HG02884 (cell line): ENCODE measurements around the gene MINDY4.

Experiments
- ATAC-seq: cut with Tn5 transposase; IDR thresholded peaks from one replicate; pipeline ENCODE4 v1.9.1; 2021; ENCODE audit warnings: mild to moderate bottlenecking, moderate library complexity; ENCODE audit not compliant: unreplicated experiment

MINDY4 gene

GRCh38 chr7:30741289-30741688 is 29.9 kb upstream of the MINDY4 start:
- ATAC-seq = no peak

- no peak for ATAC-seq
Measured at GRCh38 chr7:30743371-30744074, 27.7 kb upstream of the MINDY4 start.

DNA sequence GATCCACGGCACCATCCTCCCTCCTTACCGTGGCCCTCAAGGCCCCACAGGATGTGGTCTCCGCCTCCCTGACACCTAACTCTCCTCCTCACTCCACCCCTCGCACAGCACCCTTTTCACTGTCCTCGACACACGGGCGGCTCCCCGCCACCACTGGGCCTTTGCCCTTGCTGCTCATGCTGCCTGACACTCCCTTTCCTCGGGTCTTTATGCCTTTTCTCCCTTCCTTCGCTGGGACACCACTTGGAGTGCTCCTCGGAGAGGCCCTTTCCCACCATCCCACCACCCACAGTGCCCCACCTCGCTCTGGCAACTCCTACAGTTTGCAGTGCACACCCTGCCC is 27.2 kb upstream of the MINDY4 start:
- no peak for ATAC-seq

GRCh38 chr7:30745261-30745941 is 25.8 kb upstream of the MINDY4 start:
- no peak for ATAC-seq

DNA sequence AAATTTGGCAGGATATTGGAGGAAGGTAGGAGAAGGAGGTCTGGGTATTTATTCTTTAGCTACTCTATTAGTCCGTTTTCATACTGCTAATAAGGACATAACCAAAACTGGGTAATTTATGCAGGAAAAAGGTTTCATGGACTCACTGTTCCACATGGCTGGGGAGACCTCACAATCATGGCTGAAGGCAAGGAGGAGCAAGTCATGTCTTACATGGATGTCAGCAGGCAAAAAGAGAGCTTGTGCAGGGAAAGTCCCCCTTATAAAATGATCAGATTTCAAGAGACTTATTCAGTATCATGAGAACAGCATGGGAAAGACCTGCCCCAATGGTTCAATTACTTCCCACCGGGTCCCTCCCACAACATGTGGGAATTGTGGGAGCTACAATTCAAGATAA is 21.2 kb upstream of the MINDY4 start:
- ATAC-seq = no peak

DNA sequence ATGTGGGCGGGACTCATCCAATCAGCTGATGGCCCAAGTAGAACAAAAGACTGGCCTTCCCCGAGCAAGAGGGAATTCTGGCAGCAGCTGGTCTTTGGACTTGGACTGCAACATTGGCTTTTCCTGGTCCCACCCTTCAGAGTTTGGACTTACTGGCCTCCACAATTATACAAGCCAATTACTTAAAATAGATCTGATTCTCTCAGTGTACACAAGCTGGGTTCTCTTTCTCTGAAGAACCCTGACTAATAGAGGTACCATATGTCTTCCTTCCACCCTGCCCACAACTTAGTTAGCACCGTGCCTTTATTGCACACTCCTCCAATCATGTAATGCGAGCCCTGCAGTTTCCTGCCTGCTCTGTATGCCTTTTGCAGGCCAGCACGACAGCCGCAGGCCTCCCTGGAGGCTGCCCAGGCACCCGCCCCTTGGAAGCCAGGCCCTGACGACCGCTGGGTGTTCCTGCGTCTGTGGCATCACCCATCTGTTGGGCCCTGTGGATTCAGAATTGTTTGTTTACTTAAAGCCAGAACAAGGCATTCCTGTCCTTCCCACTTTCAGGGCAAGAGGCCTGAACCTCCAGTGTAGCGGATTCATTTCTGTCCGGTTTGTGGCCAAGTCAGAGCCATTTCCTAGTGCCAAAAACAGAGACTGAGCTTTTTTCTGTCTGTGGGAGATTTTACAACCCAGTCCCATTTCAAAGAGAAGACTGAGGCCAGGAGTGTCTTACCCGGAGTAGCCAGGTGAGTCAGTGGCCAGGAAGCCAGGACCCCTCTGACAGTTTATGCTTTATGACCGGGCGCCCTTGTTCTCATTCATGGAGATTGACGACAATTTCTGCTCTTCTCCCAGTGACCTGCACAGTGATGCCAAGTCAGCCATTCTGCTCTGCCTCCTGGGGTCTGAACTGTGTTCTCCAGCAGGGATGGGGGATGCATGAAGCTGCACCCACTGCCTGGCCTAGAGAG is 20.2 kb upstream of the MINDY4 start:
- ATAC-seq = no peak

GRCh38 chr7:30751696-30752273 is 19.4 kb upstream of the MINDY4 start, which contains the start of gene INMT:
Gene INMT (plus strand): TSS chr7:30752135. CDS start chr7:30752151, 16 bp downstream.
- no peak for ATAC-seq

GRCh38 chr7:30752484-30752883 is 18.7 kb upstream of the MINDY4 start:
- ATAC-seq = no peak

GRCh38 chr7:30752979-30753378 is 18.2 kb upstream of the MINDY4 start:
- no peak for ATAC-seq

GRCh38 chr7:30754315-30754877 is 16.8 kb upstream of the MINDY4 start:
- ATAC-seq = no peak

- no peak for ATAC-seq
Measured at GRCh38 chr7:30755384-30756154, 15.6 kb upstream of the MINDY4 start.

DNA sequence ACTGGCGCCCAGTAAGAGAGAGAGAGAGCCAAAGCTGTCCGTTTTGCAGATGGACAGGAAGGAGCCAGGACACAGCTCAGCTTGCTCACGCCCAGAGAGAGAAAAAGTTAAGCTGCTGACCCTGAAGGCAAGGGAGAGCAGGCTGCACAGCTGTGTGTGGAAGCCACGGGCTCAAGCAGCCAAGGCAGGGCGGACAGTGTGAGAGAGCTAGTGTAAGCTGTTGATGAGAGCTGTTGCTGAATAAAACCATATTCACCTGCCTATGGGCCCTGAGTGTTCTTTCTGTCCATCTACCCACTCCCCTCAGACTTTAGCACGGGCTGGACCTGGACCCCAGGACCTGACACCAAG is 13.9 kb upstream of the MINDY4 start:
- no peak for ATAC-seq

GRCh38 chr7:30760514-30761213 is 10.6 kb upstream of the MINDY4 start:
- no peak for ATAC-seq

GRCh38 chr7:30761214-30762156 is 9.7 kb upstream of the MINDY4 start:
- no peak for ATAC-seq

- peak; percentile 87 for ATAC-seq
Measured at GRCh38 chr7:30764030-30764975, 6.9 kb upstream of the MINDY4 start.

DNA sequence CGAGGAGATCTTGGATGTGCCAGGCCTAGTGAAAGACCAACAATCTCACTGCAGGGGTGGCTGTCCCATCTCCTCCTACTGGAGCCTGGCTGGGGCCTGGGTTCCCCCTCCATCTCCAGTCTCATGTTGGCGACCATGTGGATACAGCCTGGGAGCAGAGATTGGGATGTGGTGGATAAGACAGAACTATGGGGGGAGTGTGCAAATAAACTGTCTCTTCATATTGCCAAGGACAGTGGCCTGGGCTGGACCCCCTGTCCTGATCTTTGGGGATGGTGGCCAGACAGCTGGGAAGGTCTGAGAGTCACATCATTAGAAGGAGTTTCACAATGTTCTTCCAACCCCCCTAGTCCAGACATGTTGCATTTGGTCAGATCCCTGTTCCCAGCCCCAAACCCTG is 5.8 kb upstream of the MINDY4 start:
- no peak for ATAC-seq

- no peak for ATAC-seq
Measured at GRCh38 chr7:30770845-30771173, 408 bp upstream of the MINDY4 start.
